Spleen (tissue), 11 donors: ENCODE data around the gene CUL5. TPM values are rescaled to one million over a fixed set of nuclear protein-coding genes. Genes with fewer than 3 reads are reported as not detected.

Experiments
- DNase-seq: peaks from one replicate; pipeline ENCODE4 v3.0.0-alpha.2; 2020
- H3K27ac ChIP-seq, 8 donors: fragments of 200-600 bp; sonication (generic) in 7 of 8; 1 replicate in 4 of 8; 2 replicates in 4 of 8; pipeline versions ENCODE4 v1.5.0 to v1.8.0; 2016 to 2021; ENCODE audit warnings: inconsistent platforms in 4 of 8, mild to moderate bottlenecking in 4 of 8, moderate library complexity in 1 of 8
- H3K27me3 ChIP-seq, 7 donors: fragments of 200-600 bp; sonication (generic) in 6 of 7; replicated peaks in 1 of 7; 1 replicate in 4 of 7; 2 replicates in 3 of 7; pipeline versions ENCODE4 v1.5.0 to v1.8.0; 2016 to 2021; ENCODE audit warnings: inconsistent platforms in 3 of 7, mild to moderate bottlenecking in 1 of 7
- H3K36me3 ChIP-seq, 6 donors: fragments of 200-600 bp; sonication (generic) in 5 of 6; 1 replicate in 4 of 6; 2 replicates in 2 of 6; pipeline versions ENCODE4 v1.5.0 to v1.8.0; 2016 to 2021; ENCODE audit warnings: inconsistent platforms in 2 of 6
- H3K4me1 ChIP-seq, 6 donors: fragments of 200-600 bp; sonication (generic) in 5 of 6; 1 replicate in 3 of 6; 2 replicates in 3 of 6; pipeline versions ENCODE4 v1.5.0 to v1.8.0; 2016 to 2021; ENCODE audit warnings: inconsistent platforms in 3 of 6
- H3K4me3 ChIP-seq, 8 donors: fragments of 200-600 bp; sonication (generic) in 7 of 8; 1 replicate in 4 of 8; 2 replicates in 4 of 8; pipeline versions ENCODE4 v1.5.0 to v1.8.0; 2016 to 2021; ENCODE audit warnings: inconsistent platforms in 4 of 8, mild to moderate bottlenecking in 4 of 8, moderate library complexity in 2 of 8
- H3K9me3 ChIP-seq, 8 donors: fragments of 200-600 bp; sonication (generic) in 7 of 8; 1 replicate in 4 of 8; 2 replicates in 4 of 8; pipeline versions ENCODE4 v1.5.0 to v1.8.0; 2016 to 2021; ENCODE audit warnings: inconsistent platforms in 4 of 8
- POLR2A ChIP-seq, 3 donors: fragments of 450-650 bp; IDR thresholded peaks; one replicate each; pipeline ENCODE4 v1.5.1; 2017; ENCODE audit warnings: antibody characterized with exemption in 3 of 3, mild to moderate bottlenecking in 1 of 3
- POLR2AphosphoS5 ChIP-seq, 3 donors: sonication (generic); formaldehyde crosslinking; IDR thresholded peaks; one replicate each; pipeline ENCODE4 v1.5.1; 2017; ENCODE audit warnings: antibody characterized with exemption in 3 of 3
- WGBS, 5 donors: extraction: QIAGEN DNeasy Blood & Tissue Kit in 3 of 5; methylation state at CpG; one replicate each; pipeline versions ENCODE4 v1.1.5 to v1.1.7; 2013 to 2018; 5-methylcytosine and 5-hydroxymethylcytosine counted together
- intact Hi-C: fragments of 100-400 bp; cut with DNase I; formaldehyde crosslinking; loops from one replicate; pipeline ENCODE4 v1.15.0; 2023; ENCODE audit warnings: low total_unique reads
- polyA plus RNA-seq, 3 donors: library from polyadenylated mRNA; stranded (reverse); fragments of 200-250 nt; gene quantifications; one replicate each; pipeline ENCODE4 v1.2.1, GENCODE V29; 2013
- total RNA-seq, 7 donors: library from RNA; depleted of rRNA in 3 of 7; stranded (reverse); fragments of >200 nt in 3 of 7; fragmentation: NEBNext Ultra II Directional in 4 of 7; extraction: Animal tissue kit (Norgen Biotek cat#: 25700) in 4 of 7; gene quantifications; one replicate each; pipeline versions ENCODE4 v1.1.0 to v1.2.1, GENCODE V29; 2016 to 2021
- TF ChIP-seq, protein P1 (sequence below), 11 experiments: fragments of 200-600 bp in 7 of 11; fragments of 450-650 bp in 4 of 11; sonication (generic) in 4 of 11; IDR thresholded peaks in 8 of 11; conservative IDR thresholded peaks in 3 of 11; 1 replicate in 7 of 11; 2 replicates in 4 of 11; pipeline versions ENCODE4 v1.4.0 to v1.8.0; 2016 to 2021; ENCODE audit warnings: antibody characterized with exemption in 11 of 11, inconsistent platforms in 4 of 11, mild to moderate bottlenecking in 1 of 11
- donor health status: healthy with polysubstance abuse.
- donor health status: DM: no; HTN: no; CAD: no; lungs with moderate emphysema.
- donor health status: DM: no; HTN: no; CAD: no.
- donor health status: Bipolar disorder and iron deficiency.
- donor health status: healthy.
- donor health status: DM: no; HTN: no; CAD: no.
- donor health status: DM: yes; HTN: yes; CAD: no.

CUL5 gene
- total and polyA plus RNA-seq, 10 donors, result 5.5 to 42.7 (median 35.6) TPM

DNA sequence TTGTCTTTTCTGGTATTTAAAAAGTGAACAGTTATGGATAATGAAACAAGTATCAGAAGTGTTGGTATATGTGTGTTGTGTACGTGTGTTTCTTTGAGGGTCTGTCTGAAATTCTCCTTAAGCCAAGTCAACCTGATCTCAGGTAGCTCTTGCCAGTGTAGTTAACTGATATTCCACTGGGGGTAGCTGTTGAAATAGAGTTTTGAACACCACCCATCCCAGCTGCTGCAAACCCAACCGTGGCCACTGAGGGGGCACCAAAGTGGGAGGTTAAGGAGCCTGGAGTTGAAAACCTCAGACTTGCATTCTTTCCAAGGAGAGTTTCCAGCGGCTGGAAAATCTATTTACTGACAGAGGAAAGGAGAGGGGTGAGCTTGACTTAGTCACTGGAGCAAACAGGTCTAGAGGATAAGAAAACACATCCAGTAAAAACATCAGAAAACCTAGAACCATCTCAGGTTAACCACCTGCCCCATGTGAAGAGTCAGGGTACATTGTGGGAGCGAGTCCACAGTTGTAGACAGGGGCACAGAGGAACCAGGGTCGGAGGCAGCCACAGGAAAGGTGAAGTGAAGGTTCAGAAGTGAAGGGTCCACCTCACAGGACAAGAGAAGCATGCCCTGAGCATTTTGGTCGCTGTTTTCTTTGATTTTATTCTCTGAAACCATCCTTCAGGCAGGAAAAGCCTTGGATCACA, 8.8 kb upstream of the CUL5 start:
- 28 to 36% (median 29%) methylated on average over 6 of the region's 6 CpGs for WGBS, 5 donors
- TF ChIP-seq, protein P1, sequence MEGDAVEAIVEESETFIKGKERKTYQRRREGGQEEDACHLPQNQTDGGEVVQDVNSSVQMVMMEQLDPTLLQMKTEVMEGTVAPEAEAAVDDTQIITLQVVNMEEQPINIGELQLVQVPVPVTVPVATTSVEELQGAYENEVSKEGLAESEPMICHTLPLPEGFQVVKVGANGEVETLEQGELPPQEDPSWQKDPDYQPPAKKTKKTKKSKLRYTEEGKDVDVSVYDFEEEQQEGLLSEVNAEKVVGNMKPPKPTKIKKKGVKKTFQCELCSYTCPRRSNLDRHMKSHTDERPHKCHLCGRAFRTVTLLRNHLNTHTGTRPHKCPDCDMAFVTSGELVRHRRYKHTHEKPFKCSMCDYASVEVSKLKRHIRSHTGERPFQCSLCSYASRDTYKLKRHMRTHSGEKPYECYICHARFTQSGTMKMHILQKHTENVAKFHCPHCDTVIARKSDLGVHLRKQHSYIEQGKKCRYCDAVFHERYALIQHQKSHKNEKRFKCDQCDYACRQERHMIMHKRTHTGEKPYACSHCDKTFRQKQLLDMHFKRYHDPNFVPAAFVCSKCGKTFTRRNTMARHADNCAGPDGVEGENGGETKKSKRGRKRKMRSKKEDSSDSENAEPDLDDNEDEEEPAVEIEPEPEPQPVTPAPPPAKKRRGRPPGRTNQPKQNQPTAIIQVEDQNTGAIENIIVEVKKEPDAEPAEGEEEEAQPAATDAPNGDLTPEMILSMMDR (IDR thresholded peaks at IDR 0.05 in 8 of 11, conservative IDR thresholded peaks at IDR 0.05 in 3 of 11), result peak in 7 of 11 experiments; percentile 19 to 50 (median 37)
- no peak for TF ChIP-seq POLR2A (IDR thresholded peaks at IDR 0.05)
- H3K9me3 ChIP-seq, result no peaks in the 10 kb centered on the region
- H3K4me3 ChIP-seq, result no peak overlapping the region
- no peak for DNase-seq
- no peak overlapping the region for H3K27ac ChIP-seq
- no peaks in the 10 kb centered on the region for H3K36me3 ChIP-seq
- H3K27me3 ChIP-seq, result no peaks in the 10 kb centered on the region
- intact Hi-C loops, result loop anchor here (10.0 kb wide), 1 partner anchor 655 kb away; no protein-coding TSS in a partner anchor
- no peaks in the 10 kb centered on the region for H3K4me1 ChIP-seq

DNA sequence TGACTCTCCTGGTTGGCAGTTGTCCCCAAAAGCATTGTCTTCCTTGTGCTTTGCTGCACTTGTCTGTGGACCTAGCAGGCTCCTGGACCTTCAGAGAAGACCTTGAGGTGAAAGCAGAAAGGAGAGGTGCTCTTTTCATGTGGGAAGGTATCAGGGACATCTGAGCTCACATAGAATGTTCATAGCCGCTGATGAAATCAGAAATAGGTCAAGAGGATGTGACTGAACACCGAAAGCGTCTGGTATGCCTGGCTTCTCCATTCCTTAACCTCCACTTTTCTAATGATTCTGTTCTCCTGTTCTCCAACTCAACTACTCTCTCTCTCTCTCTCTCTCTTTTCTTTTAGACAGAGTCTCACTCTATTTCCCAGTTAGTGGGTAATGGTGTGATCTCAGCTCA, 6.2 kb upstream of the CUL5 start:
- TF ChIP-seq POLR2AphosphoS5 (IDR thresholded peaks at IDR 0.05), result no peak
- TF ChIP-seq POLR2A (IDR thresholded peaks at IDR 0.05), result no peak
- TF ChIP-seq, protein P1 (IDR thresholded peaks at IDR 0.05 in 8 of 11, conservative IDR thresholded peaks at IDR 0.05 in 3 of 11), result no peak
- Histone ChIP-seq H3K9me3 (no peaks in the 10 kb centered on the region), H3K36me3 (no peaks in the 10 kb centered on the region), H3K27ac (no peak overlapping the region), H3K4me3 (no peak overlapping the region), H3K27me3 (no peaks in the 10 kb centered on the region), H3K4me1 (no peaks in the 10 kb centered on the region)
- DNase-seq, result no peak
- intact Hi-C loops, result loop anchor here (10.0 kb wide), 1 partner anchor 652 kb away; no protein-coding TSS in a partner anchor
- 82 to 90% (median 88%) methylated on average over 3 of the region's 3 CpGs for WGBS, 5 donors

DNA sequence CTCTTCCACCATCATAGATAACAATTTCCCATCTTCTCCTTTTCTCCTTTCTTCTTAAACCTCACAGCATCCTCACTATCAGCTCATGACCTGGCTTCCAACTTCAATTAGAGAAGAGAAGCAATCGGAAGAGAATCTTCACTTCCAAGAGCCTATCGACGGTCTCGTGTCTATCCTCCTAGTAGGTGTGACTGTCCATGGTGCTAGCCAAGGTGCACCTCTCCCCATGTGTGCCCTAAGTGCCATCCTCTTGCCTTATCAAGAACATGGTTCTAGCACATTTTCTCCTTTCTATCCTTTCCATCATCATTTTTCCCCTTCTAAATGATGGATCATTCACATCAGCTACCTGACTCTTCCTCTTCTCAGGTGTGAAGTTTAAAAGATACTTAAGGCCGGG, 5.1 kb upstream of the CUL5 start:
- peaks cover 0 to 10% (median 5%) of the 10 kb centered on the region in 6 donors for H3K4me1 ChIP-seq
- H3K36me3 ChIP-seq, result no peaks in the 10 kb centered on the region
- WGBS, 5 donors, result 89 to 95% (median 90%) methylated on average over 5 of the region's 5 CpGs
- no peak overlapping the region for H3K27ac ChIP-seq
- no peaks in the 10 kb centered on the region for H3K27me3 ChIP-seq
- intact Hi-C loops, result loop anchor here (10.0 kb wide), 1 partner anchor 651 kb away; no protein-coding TSS in a partner anchor
- no peaks in the 10 kb centered on the region for H3K9me3 ChIP-seq
- DNase-seq, result no peak
- TF ChIP-seq POLR2AphosphoS5 (IDR thresholded peaks at IDR 0.05) (no peak), POLR2A (IDR thresholded peaks at IDR 0.05) (no peak)
- TF ChIP-seq, protein P1 (IDR thresholded peaks at IDR 0.05 in 8 of 11, conservative IDR thresholded peaks at IDR 0.05 in 3 of 11), result no peak
- H3K4me3 ChIP-seq, result no peak overlapping the region

DNA sequence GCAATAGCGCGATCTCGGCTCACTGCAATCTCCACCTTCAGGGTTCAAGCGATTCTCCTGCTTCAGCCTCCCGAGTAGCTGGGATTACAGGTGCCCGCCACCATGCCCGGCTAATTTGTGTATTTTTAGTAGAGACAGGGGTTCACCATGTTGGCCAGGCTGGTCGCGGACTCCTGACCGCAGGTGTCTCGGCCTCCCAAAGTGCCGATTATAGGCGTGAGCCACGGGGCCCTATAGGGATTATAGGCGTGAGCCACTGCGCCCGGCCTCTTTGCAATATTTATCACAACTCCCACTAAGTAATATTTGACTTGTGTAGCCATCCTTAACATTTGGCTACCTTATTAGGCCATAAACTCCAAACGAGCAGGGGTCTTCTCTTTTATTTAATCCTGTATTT, 879 bp upstream of the CUL5 start:
- intact Hi-C loops, result loop anchor here (10.0 kb wide), 1 partner anchor 647 kb away; no protein-coding TSS in a partner anchor
- DNase-seq, result peak; percentile 76
- Histone ChIP-seq H3K9me3 (no peaks in the 10 kb centered on the region), H3K4me3 (no peak overlapping the region), H3K27ac (no peak overlapping the region), H3K27me3 (no peaks in the 10 kb centered on the region), H3K36me3 (no peaks in the 10 kb centered on the region), H3K4me1 (peaks cover 25 to 46% (median 38%) of the 10 kb centered on the region in 6 donors)
- 93 to 96% (median 94%) methylated on average over 18 of the region's 18 CpGs for WGBS, 5 donors
- TF ChIP-seq, protein P1 (IDR thresholded peaks at IDR 0.05 in 8 of 11, conservative IDR thresholded peaks at IDR 0.05 in 3 of 11), result no peak
- TF ChIP-seq POLR2A (IDR thresholded peaks at IDR 0.05) (no peak), POLR2AphosphoS5 (IDR thresholded peaks at IDR 0.05) (no peak)
